GM12864 (cell line): Measurements from ENCODE around the gene PROB1.
"Not testable (repeated sequence)": the region's sequence is repeated elsewhere in the genome, so short reads cannot be mapped to it uniquely, and the experiment has no call there.

ENCODE experiments used
- DNase-seq: peaks from one replicate; pipeline ENCODE4 v3.0.0-alpha.2; 2011; ENCODE audit warnings: low read depth
- H3K4me3 ChIP-seq: 2 replicates; pipeline ENCODE4 v1.5.1; 2011; ENCODE audit warnings: mild to moderate bottlenecking, low read depth, low read length, control low read depth
- TF ChIP-seq, protein P1 (sequence below): IDR thresholded peaks from 2 replicates; pipeline ENCODE4 v1.5.1; 2011; ENCODE audit warnings: low read depth, mild to moderate bottlenecking, moderate library complexity, low read length, control low read depth, inconsistent platforms; ENCODE audit errors: missing control alignments

Gene PROB1

DNA sequence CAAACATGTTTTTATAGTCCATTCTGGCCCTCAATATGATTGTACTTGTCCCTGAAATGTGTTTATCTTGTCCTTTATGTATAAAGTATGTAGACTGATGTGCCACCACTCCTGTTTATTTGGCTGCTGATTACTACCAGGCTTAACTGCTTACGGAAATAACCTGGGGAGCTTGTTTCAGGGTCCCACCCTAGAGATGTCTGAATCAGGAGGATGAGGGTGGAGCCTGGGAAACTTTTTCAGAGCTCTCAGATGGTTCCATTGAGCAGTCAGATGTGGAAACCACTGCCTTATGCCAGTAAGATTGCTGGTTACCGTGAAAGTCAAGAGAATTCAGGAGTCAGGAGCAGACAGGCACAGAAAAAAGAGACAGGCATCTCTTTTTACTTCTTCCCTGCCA lies 31.0 kb downstream of the PROB1 start:
- H3K4me3 ChIP-seq, result no peak overlapping the region
- DNase-seq, result no peak
- TF ChIP-seq, protein P1, sequence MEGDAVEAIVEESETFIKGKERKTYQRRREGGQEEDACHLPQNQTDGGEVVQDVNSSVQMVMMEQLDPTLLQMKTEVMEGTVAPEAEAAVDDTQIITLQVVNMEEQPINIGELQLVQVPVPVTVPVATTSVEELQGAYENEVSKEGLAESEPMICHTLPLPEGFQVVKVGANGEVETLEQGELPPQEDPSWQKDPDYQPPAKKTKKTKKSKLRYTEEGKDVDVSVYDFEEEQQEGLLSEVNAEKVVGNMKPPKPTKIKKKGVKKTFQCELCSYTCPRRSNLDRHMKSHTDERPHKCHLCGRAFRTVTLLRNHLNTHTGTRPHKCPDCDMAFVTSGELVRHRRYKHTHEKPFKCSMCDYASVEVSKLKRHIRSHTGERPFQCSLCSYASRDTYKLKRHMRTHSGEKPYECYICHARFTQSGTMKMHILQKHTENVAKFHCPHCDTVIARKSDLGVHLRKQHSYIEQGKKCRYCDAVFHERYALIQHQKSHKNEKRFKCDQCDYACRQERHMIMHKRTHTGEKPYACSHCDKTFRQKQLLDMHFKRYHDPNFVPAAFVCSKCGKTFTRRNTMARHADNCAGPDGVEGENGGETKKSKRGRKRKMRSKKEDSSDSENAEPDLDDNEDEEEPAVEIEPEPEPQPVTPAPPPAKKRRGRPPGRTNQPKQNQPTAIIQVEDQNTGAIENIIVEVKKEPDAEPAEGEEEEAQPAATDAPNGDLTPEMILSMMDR, result no peak

DNA sequence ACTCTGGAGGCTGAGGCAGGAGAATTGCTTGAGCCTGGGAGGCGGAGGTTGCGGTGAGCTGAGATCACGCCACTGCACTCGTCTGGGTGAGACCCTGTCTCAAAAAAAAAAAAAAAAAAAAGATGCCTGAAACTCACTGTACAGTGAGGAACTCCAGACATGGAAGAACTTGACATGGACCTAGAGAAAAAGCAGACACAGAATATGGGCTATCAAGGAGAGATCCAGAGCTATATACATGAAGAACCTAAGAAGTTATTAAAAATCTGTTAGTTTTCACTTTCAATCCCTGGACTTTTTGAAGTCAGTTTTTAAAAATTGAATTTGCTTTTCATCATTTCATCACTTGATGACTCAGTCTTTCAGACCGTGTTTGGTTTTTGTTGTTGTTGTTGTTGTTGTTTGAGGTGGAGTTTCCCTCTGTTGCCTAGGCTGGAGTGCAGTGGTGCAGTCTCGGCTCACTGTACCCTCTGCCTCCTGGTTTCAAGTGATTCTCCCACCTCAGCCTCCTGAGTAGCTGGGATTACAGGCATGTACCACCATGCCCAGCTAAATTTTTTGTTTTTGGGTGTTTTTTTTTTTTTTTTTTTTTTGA lies 33.0 kb downstream of the PROB1 start:
- no peak for DNase-seq
- TF ChIP-seq, protein P1, result no peak
- no peak overlapping the region for H3K4me3 ChIP-seq

- TF ChIP-seq, protein P1, result no peak
- no peak for DNase-seq
- H3K4me3 ChIP-seq, result no peak overlapping the region
These were observed 34.5 kb downstream of the PROB1 start for GRCh38 chr5:139360384-139360783.

DNA sequence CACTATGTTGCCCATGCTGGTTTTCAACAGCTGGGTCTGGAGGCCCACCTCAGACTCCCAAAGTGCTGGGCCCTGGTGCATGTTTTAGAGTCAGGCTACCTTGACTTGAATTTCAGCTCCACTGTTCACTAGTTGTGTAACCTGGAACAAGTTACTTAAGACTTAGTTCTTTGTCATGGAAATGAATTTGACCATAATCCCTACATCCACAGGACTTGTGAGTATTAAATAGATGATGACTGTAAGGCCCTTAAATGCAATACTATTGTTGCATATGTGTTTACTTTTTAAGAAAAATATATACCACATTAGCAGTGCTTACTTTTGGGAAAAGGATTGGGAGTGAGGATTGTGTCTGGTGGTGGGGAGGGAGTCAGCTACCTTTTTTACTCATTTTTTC lies 36.8 kb downstream of the PROB1 start:
- TF ChIP-seq, protein P1, result no peak
- H3K4me3 ChIP-seq, result no peak overlapping the region
- DNase-seq, result no peak

- DNase-seq, H3K4me3 ChIP-seq: not testable (repeated sequence)
These were observed 39.0 kb downstream of the PROB1 start for GRCh38 chr5:139355900-139356299.

DNA sequence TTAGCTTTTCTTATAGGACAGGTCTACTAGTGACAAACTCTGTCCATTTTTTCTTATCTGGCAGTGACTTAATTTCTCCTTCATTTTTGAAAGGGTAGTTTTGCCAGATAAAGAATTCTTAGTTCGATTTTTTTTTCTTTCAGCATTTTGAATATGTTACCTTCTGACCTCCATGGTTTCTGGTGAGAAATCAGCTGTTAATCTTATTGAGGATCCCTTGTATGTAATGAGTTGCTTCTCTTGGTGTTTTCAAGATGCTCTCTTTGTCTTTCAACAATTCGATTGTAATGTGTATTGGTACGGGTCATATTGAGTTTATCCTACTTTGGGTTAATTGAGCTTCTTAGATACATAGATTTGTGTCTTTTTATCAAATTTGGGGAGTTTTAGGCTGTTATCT lies 40.7 kb downstream of the PROB1 start:
- no peak overlapping the region for H3K4me3 ChIP-seq
- TF ChIP-seq, protein P1, result no peak
- DNase-seq, result no peak

DNA sequence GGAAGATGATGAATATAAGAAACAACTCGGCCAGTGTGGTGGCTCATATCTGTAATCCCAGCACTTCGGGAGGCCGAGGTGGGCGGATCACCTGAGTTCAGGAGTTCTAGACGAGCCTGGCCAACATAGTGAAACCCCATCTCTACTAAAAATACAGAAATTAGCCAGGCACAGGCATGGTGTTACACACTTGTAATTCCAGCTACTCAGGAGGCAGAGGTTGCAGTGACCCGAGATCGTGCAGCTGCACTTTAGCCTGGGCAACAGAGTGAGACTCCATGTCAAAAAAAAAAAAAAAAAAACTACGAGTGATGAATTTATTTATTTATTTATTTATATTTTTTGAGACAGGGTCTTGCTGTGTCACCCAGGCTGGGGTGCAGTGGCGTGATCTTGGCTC lies 47.0 kb downstream of the PROB1 start:
- not testable (repeated sequence) for DNase-seq, H3K4me3 ChIP-seq

DNA sequence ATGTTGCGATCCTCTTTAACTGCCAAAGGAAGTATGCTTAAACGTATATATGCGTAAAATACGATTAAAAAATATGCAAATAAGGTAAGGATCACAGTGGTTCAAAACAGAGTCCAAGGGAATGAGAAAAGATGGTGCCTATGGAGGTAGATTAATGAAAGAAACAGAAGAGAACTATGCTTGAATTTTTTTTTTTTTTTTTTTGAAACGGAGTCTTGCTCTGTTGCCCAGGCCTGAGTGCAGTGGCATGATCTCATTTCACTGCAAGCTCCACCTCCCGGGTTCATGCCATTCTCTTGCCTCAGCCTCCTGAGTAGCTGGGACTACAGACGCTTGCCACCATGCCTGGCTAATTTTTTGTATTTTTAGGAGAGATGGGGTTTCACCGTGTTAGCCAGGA lies 49.5 kb downstream of the PROB1 start:
- not testable (repeated sequence) for DNase-seq, H3K4me3 ChIP-seq

GRCh38 chr5:139344177-139344576 lies 50.7 kb downstream of the PROB1 start:
- no peak for DNase-seq
- H3K4me3 ChIP-seq, result no peak overlapping the region
- TF ChIP-seq, protein P1, result no peak
